Gastroesophageal sphincter (tissue), 4 donors: Measurements from ENCODE around the gene AKAP10. TPM values are rescaled to one million over a fixed set of nuclear protein-coding genes. Genes with fewer than 3 reads are reported as not detected.
A peak's percentile ranks its signal among the peaks of the same experiment; 100 is the strongest.

Source experiments
- ATAC-seq: fragments of 150-250 bp; one replicate; pipeline ENCODE4 v1.9.1; 2016; ENCODE audit warnings: mild to moderate bottlenecking, moderate library complexity
- H3K27ac ChIP-seq, 4 donors: fragments of 200-600 bp; sonication (generic) in 3 of 4; 1 replicate in 3 of 4; 2 replicates in 1 of 4; pipeline ENCODE4 v1.5.1; 2016 to 2019
- H3K27me3 ChIP-seq: fragments of 200-600 bp; sonication (generic); one replicate; pipeline ENCODE4 v1.5.1; 2019
- H3K36me3 ChIP-seq, 2 donors: fragments of 200-600 bp; sonication (generic); one replicate each; pipeline ENCODE4 v1.5.1; 2019; ENCODE audit warnings: control low read depth in 1 of 2
- H3K4me1 ChIP-seq, 3 donors: fragments of 200-600 bp; sonication (generic); 1 replicate in 2 of 3; 2 replicates in 1 of 3; pipeline ENCODE4 v1.5.1; 2016 to 2019; ENCODE audit warnings: control low read depth in 2 of 3
- H3K4me3 ChIP-seq, 2 donors: fragments of 200-600 bp; sonication (generic); one replicate each; pipeline ENCODE4 v1.5.1; 2019; ENCODE audit warnings: mild to moderate bottlenecking in 1 of 2, moderate library complexity in 1 of 2
- H3K9me3 ChIP-seq, 3 donors: fragments of 200-600 bp; sonication (generic); one replicate each; pipeline ENCODE4 v1.5.1; 2017 to 2019; ENCODE audit warnings: control low read depth in 2 of 3
- CTCF ChIP-seq, 4 experiments: fragments of 200-600 bp in 2 of 4; fragments of 450-650 bp in 2 of 4; sonication (generic) in 1 of 4; IDR thresholded peaks; one replicate each; pipeline ENCODE4 v1.5.1; 2017 to 2019; ENCODE audit warnings: antibody characterized with exemption in 4 of 4, mild to moderate bottlenecking in 2 of 4, moderate library complexity in 2 of 4
- EP300 ChIP-seq: sonication (generic); formaldehyde crosslinking; IDR thresholded peaks from one replicate; pipeline ENCODE4 v1.6.1; 2017; ENCODE audit warnings: antibody characterized with exemption, mild to moderate bottlenecking
- POLR2A ChIP-seq, 2 donors: fragments of 450-650 bp; IDR thresholded peaks; one replicate each; pipeline ENCODE4 v1.6.1; 2017; ENCODE audit warnings: antibody characterized with exemption in 2 of 2, mild to moderate bottlenecking in 2 of 2, moderate library complexity in 1 of 2
- POLR2AphosphoS5 ChIP-seq: sonication (generic); formaldehyde crosslinking; IDR thresholded peaks from one replicate; pipeline ENCODE4 v1.6.1; 2017; ENCODE audit warnings: antibody characterized with exemption
- WGBS, 2 donors: methylation state at CpG; one replicate each; pipeline ENCODE4 v1.1.5; 2018; ENCODE audit warnings: low coverage in 1 of 2; 5-methylcytosine and 5-hydroxymethylcytosine counted together
- total RNA-seq, 4 donors: library from RNA; depleted of rRNA; stranded (reverse); fragments of >200 nt; gene quantifications; one replicate each; pipeline ENCODE4 v1.1.0, GENCODE V29; 2016

AKAP10 gene
- total RNA-seq, 4 donors from 2014 or later = 22.6 to 46.4 (median 24.4) TPM

GRCh38 chr17:19911033-19911432, 66.6 kb downstream of the AKAP10 start:
- no peaks in the 10 kb centered on the region for H3K27me3 ChIP-seq
- 93 to 100% methylated on average over 2 of the region's 2 CpGs for WGBS, 2 donors
- H3K36me3 ChIP-seq = peaks cover 0 to 95% of the 10 kb centered on the region in 2 donors
- TF ChIP-seq EP300 = no peak
- no peak for TF ChIP-seq POLR2AphosphoS5
- TF ChIP-seq CTCF (IDR thresholded peaks at IDR 0.05) = no peak
- TF ChIP-seq POLR2A (IDR thresholded peaks at IDR 0.05) = no peak
- H3K27ac ChIP-seq = no peak overlapping the region
- no peak overlapping the region for H3K4me3 ChIP-seq
- ATAC-seq = no peak
- no peaks in the 10 kb centered on the region for H3K9me3 ChIP-seq
- H3K4me1 ChIP-seq = no peaks in the 10 kb centered on the region

- H3K27me3 ChIP-seq = no peaks in the 10 kb centered on the region
- ATAC-seq = no peak
- H3K4me1 ChIP-seq = peaks cover 0 to 14% (median 0%) of the 10 kb centered on the region in 3 donors
- no peaks in the 10 kb centered on the region for H3K9me3 ChIP-seq
- H3K4me3 ChIP-seq = no peak overlapping the region
- peaks cover 0 to 96% of the 10 kb centered on the region in 2 donors for H3K36me3 ChIP-seq
- no peak overlapping the region for H3K27ac ChIP-seq
- no peak for TF ChIP-seq EP300
- no peak for TF ChIP-seq POLR2AphosphoS5
- no peak for TF ChIP-seq CTCF (IDR thresholded peaks at IDR 0.05)
- TF ChIP-seq POLR2A (IDR thresholded peaks at IDR 0.05) = no peak
- 85 to 92% methylated on average over 6 of the region's 6 CpGs for WGBS, 2 donors
These were observed 68.5 kb downstream of the AKAP10 start for GRCh38 chr17:19909139-19909538.

GRCh38 chr17:19905502-19905901, 72.1 kb downstream of the AKAP10 start:
- Histone ChIP-seq H3K27me3 (no peaks in the 10 kb centered on the region), H3K4me1 (peaks cover 0 to 35% (median 0%) of the 10 kb centered on the region in 3 donors), H3K27ac (peak overlapping the region in 1 of 4 donors; percentile 72), H3K4me3 (no peak overlapping the region), H3K36me3 (peaks cover 0 to 94% of the 10 kb centered on the region in 2 donors), H3K9me3 (no peaks in the 10 kb centered on the region)
- 72 to 100% methylated on average over 1 to 5 of the region's 5 CpGs for WGBS, 2 donors
- ATAC-seq = no peak
- TF ChIP-seq EP300 (no peak), POLR2AphosphoS5 (no peak), CTCF (IDR thresholded peaks at IDR 0.05) (no peak), POLR2A (IDR thresholded peaks at IDR 0.05) (no peak)

GRCh38 chr17:19904924-19905323, 72.7 kb downstream of the AKAP10 start:
- no peaks in the 10 kb centered on the region for H3K9me3 ChIP-seq
- H3K27me3 ChIP-seq = no peaks in the 10 kb centered on the region
- TF ChIP-seq POLR2AphosphoS5 = no peak
- TF ChIP-seq EP300 = no peak
- no peak for TF ChIP-seq POLR2A (IDR thresholded peaks at IDR 0.05)
- TF ChIP-seq CTCF (IDR thresholded peaks at IDR 0.05) = no peak
- 60 to 73% methylated on average over 1 to 5 of the region's 5 CpGs for WGBS, 2 donors
- H3K4me1 ChIP-seq = peaks cover 0 to 36% (median 0%) of the 10 kb centered on the region in 3 donors
- H3K36me3 ChIP-seq = peaks cover 0 to 94% of the 10 kb centered on the region in 2 donors
- no peak for ATAC-seq
- H3K4me3 ChIP-seq = no peak overlapping the region
- peak overlapping the region in 1 of 4 donors; percentile 72 for H3K27ac ChIP-seq

- H3K27ac ChIP-seq = peak overlapping the region in 3 of 4 donors; percentile 61 to 72 (median 63)
- H3K9me3 ChIP-seq = no peaks in the 10 kb centered on the region
- peaks cover 0 to 36% (median 0%) of the 10 kb centered on the region in 3 donors for H3K4me1 ChIP-seq
- ATAC-seq = no peak
- TF ChIP-seq EP300 = no peak
- H3K27me3 ChIP-seq = no peaks in the 10 kb centered on the region
- H3K4me3 ChIP-seq = no peak overlapping the region
- peaks cover 0 to 89% of the 10 kb centered on the region in 2 donors for H3K36me3 ChIP-seq
These were observed 73.2 kb downstream of the AKAP10 start for GRCh38 chr17:19904412-19904811.
